ENCODE measurements around the gene PTPRU.

Gene PTPRU

DNA sequence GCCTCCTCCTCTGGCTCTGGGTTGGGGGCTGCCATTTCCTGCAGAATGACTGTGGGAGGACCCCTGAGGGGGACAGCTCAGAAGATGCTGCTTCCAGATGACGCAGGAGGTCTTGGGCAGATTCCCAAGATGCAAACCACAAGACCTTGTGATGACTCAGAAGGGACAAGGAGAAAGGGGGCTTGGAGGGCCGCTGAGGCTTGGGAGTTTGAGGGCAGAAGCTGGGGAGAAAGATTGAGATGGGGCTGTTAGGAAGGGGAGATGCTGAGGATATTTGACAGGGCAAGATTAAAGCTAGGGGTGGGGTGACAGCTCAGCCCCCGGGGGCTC, 7.5 kb downstream of the PTPRU start:
- DNase-seq (ENCODE audit: low read depth in 2 of 2, low spot score in 1 of 2): no peak

GRCh38 chr1:29245261-29245660, 8.9 kb downstream of the PTPRU start:
- no peak for DNase-seq (ENCODE audit: low read depth in 2 of 2, low spot score in 1 of 2)

GRCh38 chr1:29245876-29246275, 9.6 kb downstream of the PTPRU start:
- DNase-seq (ENCODE audit: low read depth in 2 of 2, low spot score in 1 of 2): no peak

- DNase-seq (ENCODE audit: low read depth in 2 of 2, low spot score in 1 of 2): no peak
These were observed 10.7 kb downstream of the PTPRU start for GRCh38 chr1:29247044-29247443.

GRCh38 chr1:29247571-29248273, 11.4 kb downstream of the PTPRU start:
- DNase-seq (ENCODE audit: low read depth in 2 of 2, low spot score in 1 of 2): no peak

DNA sequence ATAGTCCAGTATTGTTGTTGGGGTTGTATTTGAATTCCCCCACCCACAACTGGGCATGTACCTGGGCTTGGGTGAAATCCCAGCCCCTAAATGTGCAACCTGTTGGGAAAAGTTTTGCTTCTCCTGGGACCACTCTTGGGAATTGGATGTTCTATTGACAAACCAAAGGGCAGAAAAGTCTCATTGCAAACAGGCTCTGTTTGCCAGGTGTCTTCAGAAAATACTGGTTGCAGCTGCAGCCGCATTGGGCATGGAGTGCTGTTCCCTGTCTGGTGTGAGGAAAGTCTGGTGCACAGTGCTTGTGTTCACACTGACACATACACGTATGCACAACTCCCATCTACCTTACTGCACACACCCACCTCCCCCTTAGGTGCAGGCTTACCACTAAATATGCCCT, 12.1 kb downstream of the PTPRU start:
- DNase-seq (ENCODE audit: low read depth in 2 of 2, low spot score in 1 of 2): no peak

- no peak for DNase-seq (ENCODE audit: low read depth in 2 of 2, low spot score in 1 of 2)
These were observed 12.9 kb downstream of the PTPRU start for GRCh38 chr1:29249170-29249691.

DNA sequence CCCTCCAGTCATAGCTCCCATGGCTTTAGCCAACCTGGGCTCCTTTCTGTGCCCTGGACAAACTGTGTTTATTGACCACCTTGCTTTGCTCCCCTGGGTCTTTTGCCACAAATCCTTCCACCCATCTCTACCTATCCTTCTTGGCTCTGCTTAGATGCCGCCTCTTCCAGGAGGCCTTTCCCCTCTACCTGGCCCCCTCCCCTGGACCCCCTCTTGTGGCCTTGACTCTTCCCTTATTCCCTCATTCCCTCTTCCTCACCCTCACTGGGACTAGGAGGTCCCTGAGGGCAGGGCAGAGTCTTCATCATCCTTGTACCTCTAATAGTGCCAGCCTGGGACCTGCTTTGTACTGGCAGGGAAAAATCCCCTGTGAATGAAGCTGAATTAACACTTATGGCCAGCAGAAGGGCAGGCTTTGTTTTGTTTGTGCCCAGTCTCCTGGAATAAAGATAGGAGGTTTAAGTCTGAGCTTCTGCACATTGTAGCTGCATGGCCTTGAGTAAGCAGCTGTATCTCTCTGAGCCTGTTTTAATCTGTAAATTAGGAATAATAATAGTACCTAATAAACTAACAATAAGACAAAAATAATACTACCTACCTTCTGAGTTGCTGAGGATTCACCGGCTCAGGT, 13.7 kb downstream of the PTPRU start:
- DNase-seq (ENCODE audit: low read depth in 2 of 2, low spot score in 1 of 2): no peak

DNA sequence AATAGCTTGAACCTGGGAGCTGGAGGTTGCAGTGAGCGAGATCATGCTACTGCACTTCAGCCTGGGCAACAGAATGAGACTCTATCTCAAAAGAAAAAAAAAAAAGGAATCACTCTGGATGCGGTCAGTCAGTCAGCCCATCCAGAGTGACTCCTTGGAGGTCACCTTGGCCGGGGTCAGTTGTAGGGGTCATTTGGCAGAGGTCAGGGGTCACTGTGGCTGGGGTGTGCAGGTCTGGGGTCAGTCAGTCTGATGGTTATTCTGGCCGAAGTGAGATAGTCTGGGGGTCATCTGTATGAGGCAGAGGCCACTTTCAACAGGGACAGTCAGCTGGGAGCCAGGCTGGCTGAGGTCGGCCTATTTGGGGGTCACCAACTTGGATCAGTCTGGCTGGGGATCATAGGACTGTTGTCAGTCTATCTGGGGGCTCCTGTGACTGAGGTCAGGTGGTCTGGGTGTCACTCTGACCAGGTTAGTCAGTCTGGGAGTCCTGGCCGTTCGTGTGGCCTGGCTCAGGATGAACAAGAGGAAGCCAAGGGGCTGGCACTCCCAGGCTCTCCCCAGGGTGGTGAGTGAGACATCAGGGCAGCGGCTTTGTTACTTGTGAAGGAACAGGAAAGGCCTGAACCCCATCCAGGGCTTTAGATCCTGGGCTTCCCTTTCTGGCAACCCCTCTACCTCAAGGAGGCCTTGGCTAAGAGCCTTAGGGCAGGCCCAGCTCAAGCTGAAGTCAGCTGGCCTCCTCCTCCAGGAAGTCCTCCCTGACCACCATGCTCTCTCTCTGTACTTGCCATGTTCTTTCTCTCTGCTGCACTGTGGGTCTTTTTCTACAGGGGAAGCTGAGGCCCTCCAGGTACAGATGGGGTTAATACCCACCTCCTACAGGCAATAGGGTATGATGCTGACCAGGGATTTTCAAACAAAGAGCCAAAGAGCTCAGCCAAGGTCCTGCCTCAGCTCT, 15.1 kb downstream of the PTPRU start:
- DNase-seq (ENCODE audit: low read depth in 2 of 2, low spot score in 1 of 2): no peak

DNA sequence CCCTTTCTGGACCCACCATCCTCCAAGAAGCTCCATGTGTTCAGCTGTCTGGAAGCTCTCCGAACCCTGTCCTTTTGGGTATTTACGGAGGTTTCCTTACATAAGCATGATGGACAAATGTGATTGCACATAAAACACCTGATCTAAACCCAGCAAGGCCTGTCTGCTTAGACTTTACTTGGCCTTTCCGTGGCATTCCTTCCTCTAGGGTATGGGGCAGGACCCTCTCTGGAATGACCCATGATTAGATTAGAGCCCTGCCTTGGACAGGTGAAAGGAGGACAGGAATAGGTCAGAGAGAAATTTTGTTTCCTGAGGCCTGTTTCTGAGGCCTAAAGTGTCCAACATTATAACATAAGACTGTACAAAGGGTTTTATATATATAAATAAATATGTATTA, 16.9 kb downstream of the PTPRU start:
- DNase-seq (ENCODE audit: low read depth in 2 of 2, low spot score in 1 of 2): no peak

DNA sequence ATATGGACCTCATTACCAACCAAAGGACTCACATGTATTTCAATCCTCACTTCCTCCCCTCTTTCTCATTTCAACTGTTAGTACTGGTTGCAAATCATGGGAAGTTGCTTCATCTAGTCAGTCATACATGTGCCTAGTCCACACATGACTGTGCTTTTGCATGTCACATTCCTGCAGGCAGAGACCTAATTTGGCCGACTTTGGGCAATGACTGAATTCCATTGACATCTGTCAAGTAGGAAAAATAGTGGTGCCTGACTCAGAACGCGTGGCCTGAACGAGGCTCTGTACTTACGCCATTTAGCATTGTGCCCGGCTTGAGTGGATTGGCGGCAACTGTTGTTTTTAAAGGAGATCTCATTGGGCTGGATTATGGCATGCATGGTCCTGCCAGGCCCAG, 18.0 kb downstream of the PTPRU start:
- no peak for DNase-seq (ENCODE audit: low read depth in 2 of 2, low spot score in 1 of 2)

- DNase-seq (ENCODE audit: low read depth in 2 of 2, low spot score in 1 of 2): no peak
These were observed 18.9 kb downstream of the PTPRU start for GRCh38 chr1:29255134-29255666.

DNA sequence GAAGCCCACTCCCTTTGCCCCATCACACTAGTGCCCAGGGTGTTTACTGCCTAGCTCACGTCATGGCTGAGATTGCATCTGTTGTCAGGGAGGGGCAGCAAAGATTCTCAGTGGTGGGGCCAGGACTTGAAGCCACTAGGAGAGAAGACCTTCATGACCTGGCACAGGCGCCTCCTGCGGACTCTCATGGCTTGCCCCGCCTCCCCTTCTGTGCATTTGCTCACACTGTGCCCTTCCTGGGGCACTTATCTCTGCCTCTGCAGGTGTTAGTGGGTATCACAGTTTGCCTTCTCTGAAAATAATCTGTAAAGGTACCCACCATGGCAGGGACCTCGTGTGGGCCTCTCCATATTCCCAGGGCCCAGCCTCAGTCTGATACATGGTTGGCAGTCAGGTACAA, 20.1 kb downstream of the PTPRU start:
- DNase-seq (ENCODE audit: low read depth in 2 of 2, low spot score in 1 of 2): no peak

- no peak for DNase-seq (ENCODE audit: low read depth in 2 of 2, low spot score in 1 of 2)
These were observed 20.9 kb downstream of the PTPRU start for GRCh38 chr1:29256979-29257804.

DNA sequence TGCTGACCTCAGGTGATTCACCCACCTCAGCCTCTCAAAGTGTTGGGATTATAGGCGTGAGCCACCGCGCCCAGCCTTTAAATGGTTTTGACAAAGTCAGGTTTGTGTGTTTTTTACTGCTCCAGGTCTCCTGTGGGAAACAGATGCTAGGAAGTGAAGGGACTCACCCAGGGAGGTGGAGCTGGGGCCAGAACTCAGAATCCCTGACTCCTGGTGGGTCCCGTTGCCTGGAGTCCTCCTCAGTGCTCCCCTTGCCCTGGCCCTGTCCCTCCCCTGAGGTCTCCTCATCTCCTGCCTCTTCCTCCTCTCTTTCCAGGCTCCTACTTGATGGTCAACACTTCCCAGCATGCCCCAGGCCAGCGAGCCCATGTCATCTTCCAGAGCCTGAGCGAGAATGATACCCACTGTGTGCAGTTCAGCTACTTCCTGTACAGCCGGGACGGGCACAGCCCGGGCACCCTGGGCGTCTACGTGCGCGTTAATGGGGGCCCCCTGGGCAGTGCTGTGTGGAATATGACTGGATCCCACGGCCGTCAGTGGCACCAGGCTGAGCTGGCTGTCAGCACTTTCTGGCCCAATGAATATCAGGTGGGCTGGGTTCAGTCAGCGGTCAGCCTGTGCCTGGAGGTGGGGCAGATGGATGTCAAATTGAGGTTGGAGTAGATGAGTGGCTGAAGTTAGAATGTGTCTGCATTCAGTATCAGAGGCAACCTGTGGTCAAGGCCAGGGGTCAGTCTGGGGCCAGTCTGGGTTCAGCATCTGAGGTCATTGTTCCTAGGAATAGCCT, 22.1 kb downstream of the PTPRU start:
- no peak for DNase-seq (ENCODE audit: low read depth in 2 of 2, low spot score in 1 of 2)

GRCh38 chr1:29258976-29259801, 22.9 kb downstream of the PTPRU start:
- DNase-seq (ENCODE audit: low read depth in 2 of 2, low spot score in 1 of 2): no peak

GRCh38 chr1:29259802-29260441, 23.6 kb downstream of the PTPRU start:
- no peak for DNase-seq (ENCODE audit: low read depth in 2 of 2, low spot score in 1 of 2)

- no peak for DNase-seq (ENCODE audit: low read depth in 2 of 2, low spot score in 1 of 2)
These were observed 24.2 kb downstream of the PTPRU start for GRCh38 chr1:29260531-29260930.

All from stimulated activated CD8-positive, alpha-beta memory T cell treated with anti-CD3 and anti-CD28 coated beads, Interleukin-4, amount 100 ng/mL, for 1 hour (primary cell).